ENCODE measurements around the gene KHDC1.
A peak's percentile ranks its signal among the peaks of the same experiment; 100 is the strongest.
"Not testable (repeated sequence)": the region's sequence is repeated elsewhere in the genome, so short reads cannot be mapped to it uniquely, and the experiment has no call there.

KHDC1 gene

DNA sequence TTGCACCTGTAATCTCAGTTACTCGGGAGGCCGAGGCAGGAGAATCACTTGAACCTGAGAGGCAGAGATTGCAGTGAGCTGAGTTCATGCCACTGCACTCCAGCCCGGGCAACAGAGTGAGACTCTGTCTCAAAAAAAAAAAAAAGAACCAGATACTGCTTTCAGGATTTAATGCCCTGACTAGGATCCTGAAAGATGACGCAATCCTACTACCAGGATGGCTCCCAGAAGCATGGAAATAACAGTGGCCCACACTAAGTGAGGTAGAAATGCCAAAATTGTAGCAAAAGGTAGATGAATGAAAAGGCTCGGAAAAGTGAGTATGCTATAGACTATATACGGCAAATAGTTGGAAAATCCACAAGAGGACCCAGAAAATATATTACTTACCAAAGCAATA, 23.8 kb upstream of the KHDC1 start:
- H3K9me3 ChIP-seq (ENCODE audit: control insufficient read depth, low read length): no peaks in the 10 kb centered on the region
- no peaks in the 10 kb centered on the region for H3K36me3 ChIP-seq (ENCODE audit: control insufficient read depth, insufficient read depth, low read length)
- H3K4me3 ChIP-seq (ENCODE audit: extremely low read depth, insufficient read depth, low read length, poor library complexity, severe bottlenecking): no peak overlapping the region
- no peak overlapping the region for H3K27ac ChIP-seq (ENCODE audit: low read depth, low read length, severe bottlenecking)
- WGBS, 2 experiments (ENCODE audit: insufficient coverage in 2 of 2): 88% methylated on average over 4 of the region's 6 CpGs
- no peaks in the 10 kb centered on the region for H3K4me1 ChIP-seq (ENCODE audit: control insufficient read depth, insufficient read depth, low read length, poor library complexity, severe bottlenecking)

GRCh38 chr6:73285674-73286283, 22.8 kb upstream of the KHDC1 start:
- WGBS, 2 experiments (ENCODE audit: insufficient coverage in 2 of 2): 80% methylated on average over 1 of the region's 3 CpGs; no CpG with 5 or more reads in 1 of the 2 experiments
- Histone ChIP-seq H3K27ac (ENCODE audit: low read depth, low read length, severe bottlenecking) (no peak overlapping the region), H3K36me3 (ENCODE audit: control insufficient read depth, insufficient read depth, low read length) (no peaks in the 10 kb centered on the region), H3K9me3 (ENCODE audit: control insufficient read depth, low read length) (no peaks in the 10 kb centered on the region), H3K4me3 (ENCODE audit: extremely low read depth, insufficient read depth, low read length, poor library complexity, severe bottlenecking) (no peak overlapping the region), H3K4me1 (ENCODE audit: control insufficient read depth, insufficient read depth, low read length, poor library complexity, severe bottlenecking) (no peaks in the 10 kb centered on the region)

DNA sequence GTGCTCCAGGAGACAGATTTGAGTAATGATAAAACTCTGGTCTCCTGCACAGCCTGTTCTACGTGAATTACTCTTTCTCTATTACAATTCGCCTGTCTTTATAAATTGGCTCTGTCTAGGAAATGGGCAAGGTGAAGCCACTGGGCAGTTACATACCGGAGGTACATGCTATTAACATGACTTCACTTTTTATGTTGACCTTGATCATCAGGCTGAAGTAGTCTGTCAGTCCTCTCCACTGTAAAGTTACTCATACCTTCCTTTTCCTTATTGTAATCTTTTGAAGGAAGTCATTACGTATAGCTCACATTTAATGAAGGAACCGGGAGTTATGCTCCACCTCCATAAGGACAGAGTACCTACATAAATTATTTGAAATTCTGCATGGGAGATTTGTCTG, 19.9 kb upstream of the KHDC1 start:
- 83 to 84% methylated on average over 2 to 4 of the region's 5 CpGs for WGBS, 2 experiments (ENCODE audit: insufficient coverage in 2 of 2)
- Histone ChIP-seq H3K27ac (ENCODE audit: low read depth, low read length, severe bottlenecking) (no peak overlapping the region), H3K4me1 (ENCODE audit: control insufficient read depth, insufficient read depth, low read length, poor library complexity, severe bottlenecking) (no peaks in the 10 kb centered on the region), H3K9me3 (ENCODE audit: control insufficient read depth, low read length) (no peaks in the 10 kb centered on the region), H3K4me3 (ENCODE audit: extremely low read depth, insufficient read depth, low read length, poor library complexity, severe bottlenecking) (no peak overlapping the region), H3K36me3 (ENCODE audit: control insufficient read depth, insufficient read depth, low read length) (no peaks in the 10 kb centered on the region)

DNA sequence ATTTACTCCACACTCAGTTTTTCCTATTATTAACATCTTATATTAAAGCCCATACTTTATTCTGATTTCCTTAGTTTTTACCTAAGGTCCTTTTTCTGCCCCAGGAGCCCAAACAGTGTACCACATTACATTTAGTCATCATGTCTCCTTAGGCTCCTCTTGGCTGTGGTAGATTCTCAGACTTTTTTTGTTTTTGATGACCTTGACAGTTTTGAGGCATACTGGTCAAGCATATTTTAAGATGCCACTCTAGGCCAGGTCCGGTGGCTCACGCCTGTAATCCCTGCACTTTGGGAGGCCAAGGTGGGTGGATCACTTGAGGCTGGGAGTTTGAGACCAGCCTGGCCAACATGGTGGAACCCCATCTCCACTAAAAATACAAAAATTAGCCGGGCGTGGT, 18.7 kb upstream of the KHDC1 start:
- not testable (repeated sequence) for H3K4me1 ChIP-seq (ENCODE audit: control insufficient read depth, insufficient read depth, low read length, poor library complexity, severe bottlenecking); H3K4me3 ChIP-seq (ENCODE audit: extremely low read depth, insufficient read depth, low read length, poor library complexity, severe bottlenecking); H3K27ac ChIP-seq (ENCODE audit: low read depth, low read length, severe bottlenecking); H3K36me3 ChIP-seq (ENCODE audit: control insufficient read depth, insufficient read depth, low read length); H3K9me3 ChIP-seq (ENCODE audit: control insufficient read depth, low read length)
- 93 to 95% methylated on average over 4 of the region's 4 CpGs for WGBS, 2 experiments (ENCODE audit: insufficient coverage in 2 of 2)

GRCh38 chr6:73269296-73269695, 6.3 kb upstream of the KHDC1 start:
- not testable (repeated sequence) for H3K4me1 ChIP-seq (ENCODE audit: control insufficient read depth, insufficient read depth, low read length, poor library complexity, severe bottlenecking); H3K27ac ChIP-seq (ENCODE audit: low read depth, low read length, severe bottlenecking); H3K9me3 ChIP-seq (ENCODE audit: control insufficient read depth, low read length); H3K4me3 ChIP-seq (ENCODE audit: extremely low read depth, insufficient read depth, low read length, poor library complexity, severe bottlenecking)
- 98 to 100% methylated on average over 6 to 11 of the region's 13 CpGs for WGBS, 2 experiments (ENCODE audit: insufficient coverage in 2 of 2)
- peaks cover 28% of the 10 kb centered on the region for H3K36me3 ChIP-seq (ENCODE audit: control insufficient read depth, insufficient read depth, low read length)

- 98% methylated on average over 16 to 18 of the region's 27 CpGs for WGBS, 2 experiments (ENCODE audit: insufficient coverage in 2 of 2)
- H3K36me3 ChIP-seq (ENCODE audit: control insufficient read depth, insufficient read depth, low read length): peaks cover 26% of the 10 kb centered on the region
- not testable (repeated sequence) for H3K4me1 ChIP-seq (ENCODE audit: control insufficient read depth, insufficient read depth, low read length, poor library complexity, severe bottlenecking); H3K27ac ChIP-seq (ENCODE audit: low read depth, low read length, severe bottlenecking); H3K4me3 ChIP-seq (ENCODE audit: extremely low read depth, insufficient read depth, low read length, poor library complexity, severe bottlenecking); H3K9me3 ChIP-seq (ENCODE audit: control insufficient read depth, low read length)
These were observed 5.9 kb upstream of the KHDC1 start for GRCh38 chr6:73268896-73269295.

DNA sequence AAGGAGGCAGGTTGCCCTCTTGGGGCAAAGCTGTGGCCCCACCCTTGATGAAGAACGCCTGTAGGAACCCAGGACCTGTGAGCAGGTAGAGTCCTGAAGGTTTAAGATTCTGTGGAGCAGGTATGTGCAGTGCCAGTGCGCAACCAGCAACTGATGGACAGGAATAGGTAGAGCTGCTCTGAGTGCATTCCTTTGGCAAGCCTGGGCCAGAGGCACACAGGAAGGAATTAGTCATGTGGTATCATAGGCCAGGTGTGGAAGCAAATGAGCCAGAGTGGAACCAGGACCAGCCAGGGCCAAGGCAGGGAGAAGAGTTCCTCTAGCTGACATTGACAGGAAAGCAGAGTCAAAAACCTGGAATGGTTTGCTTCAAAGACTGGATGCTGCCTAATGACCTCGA, 1.4 kb upstream of the KHDC1 start:
- 94 to 95% methylated on average over 3 of the region's 3 CpGs for WGBS, 2 experiments (ENCODE audit: insufficient coverage in 2 of 2)
- Histone ChIP-seq H3K9me3 (ENCODE audit: control insufficient read depth, low read length) (no peaks in the 10 kb centered on the region), H3K36me3 (ENCODE audit: control insufficient read depth, insufficient read depth, low read length) (no peaks in the 10 kb centered on the region), H3K4me1 (ENCODE audit: control insufficient read depth, insufficient read depth, low read length, poor library complexity, severe bottlenecking) (no peaks in the 10 kb centered on the region), H3K4me3 (ENCODE audit: extremely low read depth, insufficient read depth, low read length, poor library complexity, severe bottlenecking) (no peak overlapping the region), H3K27ac (ENCODE audit: low read depth, low read length, severe bottlenecking) (no peak overlapping the region)

DNA sequence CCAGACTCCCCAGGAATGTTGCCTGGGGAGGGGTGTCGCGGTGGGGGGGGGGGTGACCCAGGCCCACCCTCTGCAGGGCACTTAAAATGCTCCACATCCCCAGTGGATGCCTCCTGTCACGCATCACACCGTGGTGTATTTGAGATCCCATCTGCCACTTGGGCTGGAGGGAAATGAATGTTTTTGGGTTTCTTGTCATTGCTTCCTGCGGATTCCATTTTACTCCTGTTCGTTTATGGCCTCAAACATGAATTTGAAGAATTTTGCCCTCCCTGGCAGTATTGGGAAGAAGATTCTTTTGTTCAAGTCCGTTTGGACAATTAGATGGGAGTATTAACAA, 544 bp upstream of the KHDC1 start:
- 57 to 92% methylated on average over 1 to 3 of the region's 7 CpGs for WGBS, 2 experiments (ENCODE audit: insufficient coverage in 2 of 2)
- Histone ChIP-seq H3K4me1 (ENCODE audit: control insufficient read depth, insufficient read depth, low read length, poor library complexity, severe bottlenecking) (no peaks in the 10 kb centered on the region), H3K9me3 (ENCODE audit: control insufficient read depth, low read length) (no peaks in the 10 kb centered on the region), H3K36me3 (ENCODE audit: control insufficient read depth, insufficient read depth, low read length) (no peaks in the 10 kb centered on the region), H3K27ac (ENCODE audit: low read depth, low read length, severe bottlenecking) (peak overlapping the region; percentile 67), H3K4me3 (ENCODE audit: extremely low read depth, insufficient read depth, low read length, poor library complexity, severe bottlenecking) (peak overlapping the region; percentile 48)

- H3K27ac ChIP-seq (ENCODE audit: low read depth, low read length, severe bottlenecking): no peak overlapping the region
- H3K9me3 ChIP-seq (ENCODE audit: control insufficient read depth, low read length): no peaks in the 10 kb centered on the region
- H3K4me1 ChIP-seq (ENCODE audit: control insufficient read depth, insufficient read depth, low read length, poor library complexity, severe bottlenecking): no peaks in the 10 kb centered on the region
- whole genome bisulfite sequencing, 2 experiments (ENCODE audit: insufficient coverage in 2 of 2): 86% methylated on average over 1 of the region's 1 CpG; no CpG with 5 or more reads in 1 of the 2 experiments
- H3K36me3 ChIP-seq (ENCODE audit: control insufficient read depth, insufficient read depth, low read length): no peaks in the 10 kb centered on the region
- H3K4me3 ChIP-seq (ENCODE audit: extremely low read depth, insufficient read depth, low read length, poor library complexity, severe bottlenecking): no peak overlapping the region
These were observed 4.3 kb downstream of the KHDC1 start for GRCh38 chr6:73258721-73259120.

- WGBS, 2 experiments (ENCODE audit: insufficient coverage in 2 of 2): 100% methylated on average over 1 to 3 of the region's 5 CpGs
- not testable (repeated sequence) for H3K36me3 ChIP-seq (ENCODE audit: control insufficient read depth, insufficient read depth, low read length); H3K27ac ChIP-seq (ENCODE audit: low read depth, low read length, severe bottlenecking); H3K4me3 ChIP-seq (ENCODE audit: extremely low read depth, insufficient read depth, low read length, poor library complexity, severe bottlenecking); H3K9me3 ChIP-seq (ENCODE audit: control insufficient read depth, low read length); H3K4me1 ChIP-seq (ENCODE audit: control insufficient read depth, insufficient read depth, low read length, poor library complexity, severe bottlenecking)
These were observed 8.7 kb downstream of the KHDC1 start for GRCh38 chr6:73254323-73254722.

- H3K4me1 ChIP-seq (ENCODE audit: control insufficient read depth, insufficient read depth, low read length, poor library complexity, severe bottlenecking): no peaks in the 10 kb centered on the region
- no peak overlapping the region for H3K27ac ChIP-seq (ENCODE audit: low read depth, low read length, severe bottlenecking)
- no peaks in the 10 kb centered on the region for H3K9me3 ChIP-seq (ENCODE audit: control insufficient read depth, low read length)
- 100% methylated on average over 1 of the region's 2 CpGs; no CpG with 5 or more reads in 1 of the 2 experiments for WGBS, 2 experiments (ENCODE audit: insufficient coverage in 2 of 2)
- no peak overlapping the region for H3K4me3 ChIP-seq (ENCODE audit: extremely low read depth, insufficient read depth, low read length, poor library complexity, severe bottlenecking)
- no peaks in the 10 kb centered on the region for H3K36me3 ChIP-seq (ENCODE audit: control insufficient read depth, insufficient read depth, low read length)
These were observed 10.3 kb downstream of the KHDC1 start for GRCh38 chr6:73252703-73253102.
